ENCODE data around the gene PARD3B. TPM values are rescaled to one million over a fixed set of nuclear protein-coding genes. Genes with fewer than 3 reads are reported as not detected.

The PARD3B gene
- total and polyA plus RNA-seq, 4 donors = 6.8 to 50.9 (median 22.5) TPM

DNA sequence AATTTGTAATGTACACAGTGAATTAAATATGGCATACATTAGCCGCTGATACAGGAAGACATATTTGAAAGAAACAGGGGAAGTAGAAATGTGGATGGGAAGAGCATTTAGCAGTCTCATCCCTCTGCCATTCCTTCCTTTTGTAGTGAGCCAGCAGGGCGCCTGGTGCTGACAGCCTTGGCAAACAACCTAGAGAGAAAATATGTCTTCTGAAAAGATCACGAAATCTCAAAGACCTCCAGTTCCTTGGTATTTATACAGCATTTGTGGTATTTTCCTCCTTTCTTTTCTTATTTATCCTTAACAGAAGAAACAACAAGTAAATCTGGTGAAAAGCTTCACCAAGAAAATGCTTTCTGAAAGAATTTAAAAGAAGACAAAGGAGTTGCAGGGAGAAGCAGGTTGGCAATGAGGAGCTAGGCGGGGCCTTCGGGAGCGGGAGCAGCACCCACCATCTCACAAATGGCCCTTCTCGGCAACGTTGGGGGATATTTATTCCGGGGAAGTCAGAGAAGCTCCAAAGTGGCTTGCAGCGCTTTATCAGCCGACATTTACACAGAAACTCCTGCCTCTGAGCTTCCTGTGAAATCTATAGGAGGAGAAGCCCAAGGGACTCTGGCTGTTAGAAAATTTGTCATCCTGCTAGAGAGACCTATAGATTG is 731.0 kb downstream of the PARD3B start:
- DNase-seq (no peak), ATAC-seq (ENCODE audit: low FRiP score) (no peak)
- WGBS, 2 donors = 79 to 86% methylated on average over 11 of the region's 11 CpGs
- Histone ChIP-seq H3K4me3 (ENCODE audit: low read length in 2 of 2) (no peak overlapping the region), H3K27me3 (ENCODE audit: control insufficient read depth in 1 of 2, insufficient read depth in 2 of 2, low read length in 1 of 2) (no peaks in the 10 kb centered on the region), H3K9me3 (ENCODE audit: control insufficient read depth, low read length) (no peaks in the 10 kb centered on the region), H3K4me1 (ENCODE audit: control insufficient read depth in 1 of 2, insufficient read depth in 2 of 2, low read length in 2 of 2) (no peaks in the 10 kb centered on the region), H3K27ac (ENCODE audit: low read depth in 1 of 2, low read length in 2 of 2) (no peak overlapping the region), H3K36me3 (ENCODE audit: control insufficient read depth in 1 of 2, insufficient read depth in 2 of 2, low read length in 1 of 2) (no peaks in the 10 kb centered on the region)
- intact Hi-C loops (cut with DNase I) = no loop called here

DNA sequence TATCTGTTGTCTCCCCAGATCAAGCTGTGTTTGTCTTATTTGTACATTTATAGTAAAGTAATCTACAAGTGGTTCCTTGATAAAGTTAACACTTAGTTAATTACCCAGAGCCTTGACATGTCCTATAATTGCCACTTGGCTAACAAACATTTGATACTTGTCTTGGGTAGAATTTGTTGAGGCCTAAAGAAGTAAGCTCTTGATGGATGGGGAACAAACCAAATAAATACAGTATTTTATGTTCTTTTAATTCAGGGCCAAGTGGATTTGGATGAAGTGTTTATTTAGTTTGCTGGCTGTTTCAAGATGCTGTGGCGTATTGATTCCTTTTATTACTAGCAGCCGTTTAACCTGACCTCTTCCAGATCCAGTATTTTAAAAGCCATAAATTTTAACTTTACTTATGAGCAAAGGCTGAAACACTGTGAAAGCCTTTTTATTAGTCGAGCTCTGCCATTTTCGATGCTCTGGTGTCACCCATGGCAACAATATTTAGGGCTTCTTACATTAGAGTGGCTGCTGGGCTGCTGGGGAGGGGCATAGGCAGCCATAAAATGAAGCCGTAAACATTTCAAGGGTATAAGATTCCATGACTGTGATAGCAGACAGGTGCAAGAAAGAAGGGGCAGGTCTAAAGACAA is 735.4 kb downstream of the PARD3B start:
- Histone ChIP-seq H3K9me3 (ENCODE audit: control insufficient read depth, low read length) (no peaks in the 10 kb centered on the region), H3K36me3 (ENCODE audit: control insufficient read depth in 1 of 2, insufficient read depth in 2 of 2, low read length in 1 of 2) (no peaks in the 10 kb centered on the region), H3K4me3 (ENCODE audit: low read length in 2 of 2) (no peak overlapping the region), H3K27ac (ENCODE audit: low read depth in 1 of 2, low read length in 2 of 2) (no peak overlapping the region), H3K27me3 (ENCODE audit: control insufficient read depth in 1 of 2, insufficient read depth in 2 of 2, low read length in 1 of 2) (no peaks in the 10 kb centered on the region), H3K4me1 (ENCODE audit: control insufficient read depth in 1 of 2, insufficient read depth in 2 of 2, low read length in 2 of 2) (no peaks in the 10 kb centered on the region)
- no peak for DNase-seq
- intact Hi-C loops (cut with DNase I) = no loop called here
- 68 to 77% methylated on average over 5 of the region's 5 CpGs for WGBS, 2 donors
- no peak for ATAC-seq (ENCODE audit: low FRiP score)

DNA sequence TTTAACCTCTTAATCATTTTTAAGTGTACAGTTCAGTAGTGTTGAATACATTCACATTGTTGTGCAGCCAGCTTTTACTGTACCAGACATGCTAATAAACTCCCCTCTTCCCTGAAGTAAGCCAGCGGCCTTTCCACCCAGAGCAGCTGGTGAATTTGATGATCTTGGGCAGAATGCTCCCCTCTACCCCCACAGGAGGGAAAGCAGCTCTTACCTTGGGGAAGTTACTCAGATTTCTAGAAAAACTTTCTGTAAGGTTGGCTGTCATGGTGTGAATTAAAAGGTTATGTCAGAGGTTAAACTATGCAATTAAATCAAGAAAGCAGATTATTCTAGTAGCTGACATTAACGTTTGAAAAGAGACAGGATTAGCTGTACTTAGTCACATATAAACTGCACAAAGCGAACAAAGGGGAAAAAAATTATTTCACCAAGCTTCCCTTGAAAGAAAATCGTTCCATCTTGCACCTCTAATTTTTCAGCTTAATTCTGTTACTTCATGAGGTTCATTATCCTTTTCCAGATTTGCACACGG is 738.5 kb downstream of the PARD3B start:
- Histone ChIP-seq H3K27me3 (ENCODE audit: control insufficient read depth in 1 of 2, insufficient read depth in 2 of 2, low read length in 1 of 2) (no peaks in the 10 kb centered on the region), H3K4me1 (ENCODE audit: control insufficient read depth in 1 of 2, insufficient read depth in 2 of 2, low read length in 2 of 2) (no peaks in the 10 kb centered on the region), H3K4me3 (ENCODE audit: low read length in 2 of 2) (no peak overlapping the region), H3K9me3 (ENCODE audit: control insufficient read depth, low read length) (no peaks in the 10 kb centered on the region), H3K27ac (ENCODE audit: low read depth in 1 of 2, low read length in 2 of 2) (no peak overlapping the region), H3K36me3 (ENCODE audit: control insufficient read depth in 1 of 2, insufficient read depth in 2 of 2, low read length in 1 of 2) (no peaks in the 10 kb centered on the region)
- intact Hi-C loops (cut with DNase I) = no loop called here
- ATAC-seq (ENCODE audit: low FRiP score) (no peak), DNase-seq (no peak)
- 80 to 87% methylated on average over 5 of the region's 5 CpGs for WGBS, 2 donors

DNA sequence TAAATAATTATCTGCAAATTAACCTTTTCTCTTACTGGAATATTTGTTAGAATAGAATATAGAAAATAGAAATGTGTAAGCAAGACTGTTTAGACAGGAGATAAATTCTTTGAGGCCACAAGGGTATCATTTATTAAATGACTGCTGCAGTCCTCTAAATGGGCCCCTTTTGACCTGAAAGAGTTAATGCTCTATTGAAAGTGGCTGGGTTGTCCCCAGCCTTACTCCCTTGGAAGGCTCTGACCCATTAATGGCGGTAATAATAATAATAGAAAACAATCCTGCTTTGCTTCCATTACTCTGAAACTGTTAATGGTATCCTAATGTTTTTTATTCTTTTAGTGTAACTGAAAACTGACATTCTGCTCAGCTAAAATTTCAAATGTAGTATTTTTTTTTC is 739.1 kb downstream of the PARD3B start:
- Histone ChIP-seq H3K36me3 (ENCODE audit: control insufficient read depth in 1 of 2, insufficient read depth in 2 of 2, low read length in 1 of 2) (no peaks in the 10 kb centered on the region), H3K9me3 (ENCODE audit: control insufficient read depth, low read length) (no peaks in the 10 kb centered on the region), H3K4me3 (ENCODE audit: low read length in 2 of 2) (no peak overlapping the region), H3K4me1 (ENCODE audit: control insufficient read depth in 1 of 2, insufficient read depth in 2 of 2, low read length in 2 of 2) (no peaks in the 10 kb centered on the region), H3K27me3 (ENCODE audit: control insufficient read depth in 1 of 2, insufficient read depth in 2 of 2, low read length in 1 of 2) (no peaks in the 10 kb centered on the region), H3K27ac (ENCODE audit: low read depth in 1 of 2, low read length in 2 of 2) (no peak overlapping the region)
- no peak for ATAC-seq (ENCODE audit: low FRiP score)
- intact Hi-C loops (cut with DNase I) = no loop called here
- no peak for DNase-seq
- WGBS, 2 donors = 71 to 84% methylated on average over 1 of the region's 1 CpG

DNA sequence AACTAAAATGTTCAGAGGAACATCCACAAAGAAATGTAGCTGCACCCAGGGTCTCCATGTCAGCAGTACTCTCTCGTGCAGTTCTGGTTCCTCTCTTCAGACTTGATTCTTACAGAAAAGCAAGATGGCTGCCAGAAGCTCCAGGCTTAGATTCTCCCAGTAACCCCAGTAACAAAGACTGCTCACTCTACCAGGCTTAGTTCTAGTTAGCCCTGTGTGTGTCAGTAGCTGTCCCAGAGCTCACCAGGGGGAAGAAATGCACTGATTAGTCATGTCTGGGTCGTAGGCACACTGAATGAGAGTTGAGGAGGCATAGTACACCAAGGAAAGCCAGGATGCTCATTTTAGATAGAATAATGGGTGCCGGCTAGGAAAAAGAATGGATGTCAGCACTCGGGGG is 742.0 kb downstream of the PARD3B start:
- H3K4me3 ChIP-seq (ENCODE audit: low read length in 2 of 2) = no peak overlapping the region
- no peaks in the 10 kb centered on the region for H3K36me3 ChIP-seq (ENCODE audit: control insufficient read depth in 1 of 2, insufficient read depth in 2 of 2, low read length in 1 of 2)
- 82 to 91% methylated on average over 4 of the region's 4 CpGs for WGBS, 2 donors
- no peaks in the 10 kb centered on the region for H3K9me3 ChIP-seq (ENCODE audit: control insufficient read depth, low read length)
- intact Hi-C loops (cut with DNase I) = no loop called here
- H3K4me1 ChIP-seq (ENCODE audit: control insufficient read depth in 1 of 2, insufficient read depth in 2 of 2, low read length in 2 of 2) = no peaks in the 10 kb centered on the region
- ATAC-seq (ENCODE audit: low FRiP score) = no peak
- no peak for DNase-seq
- no peak overlapping the region for H3K27ac ChIP-seq (ENCODE audit: low read depth in 1 of 2, low read length in 2 of 2)
- no peaks in the 10 kb centered on the region for H3K27me3 ChIP-seq (ENCODE audit: control insufficient read depth in 1 of 2, insufficient read depth in 2 of 2, low read length in 1 of 2)

DNA sequence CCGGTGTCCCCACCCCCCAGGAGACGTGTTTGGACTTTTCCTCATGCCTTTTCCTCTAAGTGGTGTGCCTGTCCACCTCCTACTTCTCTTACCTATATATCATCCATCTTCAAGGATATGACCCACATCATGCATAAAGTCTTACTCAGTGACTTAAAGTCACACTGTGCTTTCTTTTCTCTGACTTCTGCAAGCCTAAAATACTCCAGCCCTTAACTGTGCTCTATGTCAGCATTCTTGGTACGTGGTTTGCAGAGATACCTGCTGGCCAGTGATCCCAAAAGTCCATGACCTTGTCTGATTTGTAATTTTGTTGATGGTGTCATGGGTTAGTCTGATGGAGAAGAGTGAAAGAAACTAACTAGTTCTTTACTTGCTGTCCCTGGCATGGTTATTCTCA is 743.4 kb downstream of the PARD3B start:
- Histone ChIP-seq H3K27ac (ENCODE audit: low read depth in 1 of 2, low read length in 2 of 2) (no peak overlapping the region), H3K4me1 (ENCODE audit: control insufficient read depth in 1 of 2, insufficient read depth in 2 of 2, low read length in 2 of 2) (no peaks in the 10 kb centered on the region), H3K27me3 (ENCODE audit: control insufficient read depth in 1 of 2, insufficient read depth in 2 of 2, low read length in 1 of 2) (no peaks in the 10 kb centered on the region), H3K4me3 (ENCODE audit: low read length in 2 of 2) (no peak overlapping the region), H3K36me3 (ENCODE audit: control insufficient read depth in 1 of 2, insufficient read depth in 2 of 2, low read length in 1 of 2) (no peaks in the 10 kb centered on the region), H3K9me3 (ENCODE audit: control insufficient read depth, low read length) (no peaks in the 10 kb centered on the region)
- intact Hi-C loops (cut with DNase I) = no loop called here
- ATAC-seq (ENCODE audit: low FRiP score) (no peak), DNase-seq (no peak)
- WGBS, 2 donors = 92 to 93% methylated on average over 3 of the region's 3 CpGs

DNA sequence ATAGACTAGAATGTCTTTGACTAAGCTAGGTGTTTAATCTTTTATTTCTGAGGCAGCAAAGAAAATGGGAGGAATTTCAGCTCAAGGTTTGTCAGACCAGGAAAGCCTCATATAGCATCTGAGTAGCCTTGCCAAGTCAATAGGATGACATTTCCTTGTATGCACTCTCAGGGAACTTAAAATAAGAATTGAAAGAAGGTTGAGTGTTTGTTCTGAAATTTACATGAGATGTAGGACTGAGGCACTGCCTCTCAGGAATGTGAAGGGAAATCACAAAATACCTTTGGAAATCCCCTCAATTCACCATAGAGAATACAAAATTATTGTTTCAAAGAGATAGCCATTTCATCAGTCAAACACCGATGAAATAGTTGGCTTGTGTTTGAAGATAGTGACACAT is 745.0 kb downstream of the PARD3B start:
- no peak for ATAC-seq (ENCODE audit: low FRiP score)
- Histone ChIP-seq H3K9me3 (ENCODE audit: control insufficient read depth, low read length) (no peaks in the 10 kb centered on the region), H3K4me1 (ENCODE audit: control insufficient read depth in 1 of 2, insufficient read depth in 2 of 2, low read length in 2 of 2) (no peaks in the 10 kb centered on the region), H3K27me3 (ENCODE audit: control insufficient read depth in 1 of 2, insufficient read depth in 2 of 2, low read length in 1 of 2) (no peaks in the 10 kb centered on the region), H3K27ac (ENCODE audit: low read depth in 1 of 2, low read length in 2 of 2) (no peak overlapping the region), H3K36me3 (ENCODE audit: control insufficient read depth in 1 of 2, insufficient read depth in 2 of 2, low read length in 1 of 2) (no peaks in the 10 kb centered on the region), H3K4me3 (ENCODE audit: low read length in 2 of 2) (no peak overlapping the region)
- WGBS, 2 donors = 97 to 99% methylated on average over 1 of the region's 1 CpG
- intact Hi-C loops (cut with DNase I) = no loop called here
- no peak for DNase-seq

DNA sequence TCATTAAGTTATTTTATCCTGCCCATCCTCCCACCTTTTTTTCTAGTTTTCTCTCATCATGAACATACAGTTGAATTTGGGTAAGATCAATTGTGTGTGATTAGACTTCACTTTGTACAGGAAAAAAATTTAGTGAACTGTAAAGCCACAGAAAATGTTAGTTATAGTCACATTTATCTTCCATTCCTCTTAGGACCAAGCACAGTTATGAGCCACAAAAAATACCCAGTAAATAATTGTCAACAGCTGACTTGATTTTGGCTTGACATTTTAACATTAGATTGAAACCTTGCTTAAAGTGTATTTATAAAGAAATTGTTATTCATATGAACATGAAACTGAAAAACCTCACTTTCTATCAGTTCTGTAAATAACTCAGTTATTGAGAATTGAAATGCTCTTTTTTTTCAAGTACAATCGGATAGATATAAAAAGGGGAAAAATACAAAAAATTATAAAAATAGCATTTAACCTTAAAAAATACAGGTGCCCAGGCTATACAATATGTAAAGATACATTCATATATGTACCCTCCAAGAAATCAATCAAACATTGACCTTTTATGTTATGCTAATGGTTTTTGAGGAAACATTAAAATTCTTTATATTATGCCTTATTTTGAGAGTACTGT is 747.5 kb downstream of the PARD3B start:
- intact Hi-C loops (cut with DNase I) = no loop called here
- Histone ChIP-seq H3K27ac (ENCODE audit: low read depth in 1 of 2, low read length in 2 of 2) (no peak overlapping the region), H3K36me3 (ENCODE audit: control insufficient read depth in 1 of 2, insufficient read depth in 2 of 2, low read length in 1 of 2) (no peaks in the 10 kb centered on the region), H3K4me3 (ENCODE audit: low read length in 2 of 2) (no peak overlapping the region), H3K27me3 (ENCODE audit: control insufficient read depth in 1 of 2, insufficient read depth in 2 of 2, low read length in 1 of 2) (no peaks in the 10 kb centered on the region), H3K9me3 (ENCODE audit: control insufficient read depth, low read length) (no peaks in the 10 kb centered on the region), H3K4me1 (ENCODE audit: control insufficient read depth in 1 of 2, insufficient read depth in 2 of 2, low read length in 2 of 2) (no peaks in the 10 kb centered on the region)
- no peak for DNase-seq
- ATAC-seq (ENCODE audit: low FRiP score) = no peak
- WGBS, 2 donors = 97 to 98% methylated on average over 1 of the region's 1 CpG

DNA sequence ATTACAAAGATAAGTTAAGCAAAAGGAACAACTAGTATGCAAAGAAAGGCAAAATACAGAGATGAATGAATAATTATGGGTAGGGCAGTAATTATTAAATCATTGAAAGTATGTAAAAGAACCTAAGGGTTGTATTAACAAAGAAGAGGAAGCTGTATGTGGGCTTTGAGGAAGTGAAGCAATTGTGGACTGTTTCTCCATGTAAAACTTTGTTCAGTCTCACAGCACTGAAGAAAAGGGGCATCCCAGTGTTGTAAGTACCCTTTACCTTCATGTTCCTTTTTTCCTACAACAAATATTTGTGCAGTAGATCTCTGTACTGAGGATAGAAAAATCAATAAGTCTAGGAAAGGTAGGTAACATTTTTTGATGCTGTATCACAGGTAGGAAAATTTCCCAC is 748.3 kb downstream of the PARD3B start:
- no peak for ATAC-seq (ENCODE audit: low FRiP score)
- H3K36me3 ChIP-seq (ENCODE audit: control insufficient read depth in 1 of 2, insufficient read depth in 2 of 2, low read length in 1 of 2) = no peaks in the 10 kb centered on the region
- H3K4me1 ChIP-seq (ENCODE audit: control insufficient read depth in 1 of 2, insufficient read depth in 2 of 2, low read length in 2 of 2) = no peaks in the 10 kb centered on the region
- no peaks in the 10 kb centered on the region for H3K27me3 ChIP-seq (ENCODE audit: control insufficient read depth in 1 of 2, insufficient read depth in 2 of 2, low read length in 1 of 2)
- no peak overlapping the region for H3K4me3 ChIP-seq (ENCODE audit: low read length in 2 of 2)
- DNase-seq = no peak
- no peaks in the 10 kb centered on the region for H3K9me3 ChIP-seq (ENCODE audit: control insufficient read depth, low read length)
- H3K27ac ChIP-seq (ENCODE audit: low read depth in 1 of 2, low read length in 2 of 2) = no peak overlapping the region
- intact Hi-C loops (cut with DNase I) = no loop called here

All from aorta (tissue), 5 donors.